Stimulated activated CD8-positive, alpha-beta memory T cell treated with anti-CD3 and anti-CD28 coated beads, Interleukin-12 subunit alpha, Interleukin-12 subunit beta, amount 100 ng/mL, for 24 hours (primary cell): ENCODE measurements around the gene TUBA4B.

Experiments
- DNase-seq: peaks from one replicate; pipeline ENCODE4 v3.0.0-alpha.2; 2020; ENCODE audit errors: extremely low read depth

TUBA4B gene

DNA sequence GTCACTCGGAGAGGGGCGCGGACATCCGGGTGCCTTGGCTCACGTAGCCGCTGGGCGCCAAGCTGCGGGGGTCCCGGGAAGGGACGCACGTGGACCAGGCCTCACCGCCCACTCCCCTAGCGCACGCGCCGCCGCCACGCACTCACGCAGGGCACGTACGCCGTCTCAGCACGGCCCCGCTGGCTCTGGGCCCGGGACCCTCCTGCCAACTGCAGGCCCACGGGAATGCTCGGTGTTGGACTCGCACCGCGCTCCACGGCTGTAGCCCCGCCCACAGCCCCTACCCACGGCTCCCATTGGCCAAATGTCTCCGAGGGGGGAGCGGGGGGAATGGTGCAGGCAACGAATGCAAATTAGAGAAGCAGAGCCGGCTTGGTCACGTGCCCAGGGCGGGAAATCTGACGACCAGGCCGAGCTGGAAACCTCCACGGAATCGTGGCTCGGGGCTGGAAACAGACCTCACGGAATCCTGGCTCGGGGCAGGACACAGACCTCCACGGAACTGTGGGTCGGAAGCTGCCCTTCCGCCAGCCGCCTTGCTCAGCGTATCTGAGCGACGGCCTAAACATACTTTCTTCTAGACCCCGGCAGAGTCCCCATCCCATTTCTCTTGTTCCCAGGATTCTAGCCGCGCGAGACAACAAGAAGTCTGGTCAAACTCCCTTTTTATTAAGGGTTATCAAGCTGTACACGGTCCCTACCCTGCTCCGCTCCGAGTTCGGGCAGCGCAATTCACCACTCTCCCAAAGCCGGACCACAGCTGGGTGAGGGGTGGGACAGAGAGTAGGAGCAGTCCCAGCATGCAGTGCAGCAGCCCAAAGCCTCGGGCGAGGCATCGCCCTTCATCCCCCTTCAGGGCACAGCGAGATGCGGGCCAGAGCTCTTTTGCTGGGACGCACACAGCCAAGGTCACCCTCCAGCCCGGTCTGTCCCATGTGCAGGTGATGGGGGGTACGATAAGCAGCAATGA, 34.0 kb upstream of the TUBA4B start, which contains the start of gene ABCB6:
Gene ABCB6, minus strand, starts transcription at position 227 of the 970 bp plus-strand sequence. CDS start 285 bp downstream, outside the sequence.
- DNase-seq, result peak; percentile 82

GRCh38 chr2:219219784-219220532, 33.1 kb upstream of the TUBA4B start:
- no peak for DNase-seq

DNA sequence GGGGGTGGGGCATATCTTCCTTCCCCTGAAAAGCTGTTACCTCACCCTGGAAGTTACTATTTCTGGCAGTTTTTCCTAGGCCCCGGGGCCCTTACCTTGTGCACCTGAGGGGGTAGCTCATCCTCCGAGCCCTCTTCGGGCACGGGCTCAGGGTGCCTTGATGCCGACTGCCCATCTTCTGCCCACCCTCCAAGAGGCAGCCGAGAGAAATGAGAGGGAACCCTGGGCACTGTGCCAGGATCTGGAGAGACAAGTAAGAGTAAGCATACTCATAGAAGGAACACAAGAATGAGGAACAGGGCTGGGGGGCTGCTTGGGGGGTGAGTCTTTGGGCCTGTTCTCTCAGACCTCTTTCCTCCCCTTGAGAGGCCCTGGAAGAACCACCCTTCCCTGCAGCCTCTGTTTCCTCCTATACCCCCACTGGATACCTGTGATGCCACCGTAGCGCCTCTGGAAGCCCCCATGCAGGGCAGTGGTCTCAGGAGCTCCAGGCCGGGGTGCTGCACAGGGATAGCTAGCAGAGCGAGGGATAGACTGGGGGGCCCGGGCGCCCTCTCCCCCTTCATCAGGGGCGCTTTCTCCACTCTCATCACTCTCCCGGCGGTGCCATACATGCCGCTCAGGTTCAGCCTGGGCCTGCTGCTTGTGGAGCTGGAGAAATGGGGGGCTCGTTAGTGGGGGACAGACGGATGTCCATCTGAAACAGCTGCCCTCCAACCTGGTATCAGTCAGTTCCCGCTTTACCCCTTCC, 32.2 kb upstream of the TUBA4B start:
- no peak for DNase-seq

DNA sequence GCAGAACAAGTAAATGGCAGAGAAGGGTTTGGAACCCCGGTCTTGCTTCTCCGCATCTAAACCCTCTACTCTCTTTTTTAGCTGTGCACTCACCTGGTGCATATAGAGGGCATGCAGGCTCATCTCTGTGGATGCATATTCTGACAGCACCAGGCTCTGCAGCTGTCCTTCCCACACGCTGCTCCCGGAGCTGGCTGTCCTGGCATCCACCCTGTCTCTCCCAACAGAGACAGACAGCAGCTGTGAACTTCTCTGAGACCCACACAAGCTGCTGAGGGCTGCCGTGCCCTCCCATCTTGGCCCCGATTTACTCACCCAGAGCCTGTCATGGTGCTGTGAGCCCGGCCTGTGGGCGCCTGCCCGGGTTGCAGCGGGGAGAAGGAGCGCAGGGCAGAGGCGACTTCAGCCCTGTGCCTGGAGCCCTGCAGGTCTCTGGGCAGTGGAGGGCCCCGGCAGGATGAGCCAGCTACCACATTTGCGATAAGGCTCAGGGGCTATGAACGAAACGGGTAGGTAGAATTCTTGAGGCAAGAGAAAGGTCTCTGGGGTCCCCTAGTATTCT, 31.0 kb upstream of the TUBA4B start:
- DNase-seq, result no peak

DNA sequence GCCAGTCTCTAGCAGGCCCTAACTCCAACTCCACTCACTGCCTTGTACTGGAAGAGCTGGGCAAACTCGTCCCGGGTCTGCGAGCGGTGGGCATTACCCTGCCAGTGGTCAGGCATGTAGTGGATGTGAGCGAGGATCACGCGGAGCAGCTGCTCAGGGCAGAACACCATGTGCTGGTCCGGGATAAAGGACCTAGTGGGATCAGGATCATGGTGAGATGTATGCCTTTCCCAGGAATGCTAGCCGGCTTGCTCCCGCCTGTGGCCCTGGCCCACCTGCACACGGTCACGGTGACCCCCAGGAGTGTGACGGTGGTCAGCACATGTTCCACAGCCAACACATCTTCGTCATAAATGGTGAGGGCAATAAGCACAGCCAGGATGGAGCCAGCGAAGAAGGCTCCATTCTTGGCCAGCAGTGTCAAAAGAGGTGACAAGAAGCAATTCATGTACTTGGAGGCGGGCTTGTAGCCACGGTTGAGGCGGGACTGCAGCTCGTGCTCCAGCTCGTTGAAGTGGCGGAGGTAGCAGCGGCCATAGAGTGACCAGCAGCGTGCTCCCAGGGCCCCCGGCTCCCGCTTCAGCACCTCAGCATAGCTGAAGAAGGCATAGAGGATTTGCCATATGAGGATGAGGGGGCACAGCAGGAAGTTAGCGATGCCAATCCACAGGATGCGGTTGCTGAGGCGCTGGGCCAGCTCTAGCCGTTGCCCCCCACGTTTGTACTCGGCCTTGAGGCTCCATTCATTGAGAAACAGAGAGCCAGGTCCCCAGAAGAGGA, 29.0 kb upstream of the TUBA4B start:
- DNase-seq, result no peak

DNA sequence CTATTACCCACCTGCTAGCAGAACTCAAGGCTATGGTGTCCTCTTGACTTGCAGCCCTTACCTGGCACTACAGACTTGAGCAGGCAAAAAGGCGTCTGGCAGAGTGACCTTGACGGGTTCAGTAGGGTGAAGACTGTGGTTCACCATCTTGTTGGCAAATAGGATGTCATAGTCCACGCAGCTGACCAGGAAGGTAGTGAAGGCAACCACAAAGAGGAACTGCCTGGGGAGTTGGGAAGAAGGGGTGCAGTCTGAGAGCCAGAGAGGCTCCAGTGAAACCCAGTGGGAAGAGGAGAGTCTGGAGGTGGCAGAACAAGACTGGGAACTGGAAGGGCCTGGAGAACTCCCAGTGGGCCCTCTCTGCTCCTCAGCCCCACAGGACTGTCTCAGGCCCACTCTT, 27.7 kb upstream of the TUBA4B start:
- no peak for DNase-seq

- no peak for DNase-seq
These were observed 24.8 kb upstream of the TUBA4B start for GRCh38 chr2:219228041-219228910.

GRCh38 chr2:219228911-219229304, 24.1 kb upstream of the TUBA4B start:
- DNase-seq, result no peak

DNA sequence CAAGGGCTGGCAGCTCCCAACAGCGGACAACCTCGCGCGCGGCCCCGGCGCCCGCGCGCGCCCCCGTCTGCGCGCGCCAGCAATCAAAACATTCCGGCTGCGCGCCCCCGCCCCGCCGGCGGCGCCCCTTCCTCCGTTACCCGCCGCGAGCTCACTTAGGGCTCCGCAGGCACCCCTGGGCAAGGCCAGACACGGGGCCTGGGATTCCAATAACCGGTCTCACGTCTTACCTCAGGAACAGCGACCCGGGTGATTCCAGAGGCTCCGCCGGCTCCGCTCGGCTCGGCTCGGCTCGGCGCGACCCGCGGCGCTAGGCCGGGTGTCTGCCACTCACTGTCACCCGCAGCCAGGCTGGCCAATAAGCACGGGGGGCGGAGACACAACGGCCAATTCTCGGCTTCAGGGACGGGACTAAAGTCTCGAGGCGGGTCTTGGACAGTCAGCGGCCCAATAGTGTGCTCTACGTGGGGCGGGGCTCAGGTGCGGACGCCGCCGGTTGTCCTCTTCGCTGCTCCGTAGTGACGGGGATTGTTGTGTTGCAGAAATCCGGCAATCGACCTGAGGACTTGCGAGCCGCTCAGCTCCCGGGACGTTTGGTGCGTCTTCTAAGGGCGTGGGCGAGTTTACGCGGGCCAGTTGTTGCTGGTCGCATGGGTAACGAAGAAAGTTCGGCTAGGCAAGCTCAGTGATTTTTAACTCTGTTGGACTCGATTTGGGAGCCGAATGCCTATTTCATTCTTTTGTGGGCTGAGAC, 23.6 kb upstream of the TUBA4B start, which contains the start of the genes ANKZF1 and ATG9A:
Gene ANKZF1, plus strand, starts transcription at position 502 of the 754 bp plus-strand sequence. CDS start 452 bp downstream, outside the sequence.
Gene ATG9A, minus strand, starts transcription at position 332 of the 754 bp plus-strand sequence. CDS start 1,612 bp downstream, outside the sequence.
- DNase-seq, result peak; percentile 96

- DNase-seq, result no peak
These were observed 22.9 kb upstream of the TUBA4B start for GRCh38 chr2:219230059-219230540.

DNA sequence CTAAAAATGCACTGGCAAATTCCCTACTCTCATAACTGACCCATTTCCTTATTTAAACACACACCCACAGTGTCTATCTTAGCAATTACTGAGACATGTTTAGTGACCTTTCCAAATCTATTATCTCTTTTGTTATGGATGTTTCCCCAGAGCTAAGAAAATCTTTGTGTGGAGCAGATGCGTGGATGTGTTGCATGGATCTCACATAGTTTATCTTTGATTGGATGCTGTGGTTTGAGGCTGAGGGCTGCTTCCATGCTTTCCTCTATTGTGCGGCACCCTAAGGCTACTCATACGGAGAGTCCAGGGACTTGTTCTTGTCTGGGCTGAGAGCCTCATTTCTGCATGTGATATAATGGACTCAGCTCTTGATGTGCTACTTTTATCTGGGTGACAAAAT, 18.7 kb upstream of the TUBA4B start:
- no peak for DNase-seq

DNA sequence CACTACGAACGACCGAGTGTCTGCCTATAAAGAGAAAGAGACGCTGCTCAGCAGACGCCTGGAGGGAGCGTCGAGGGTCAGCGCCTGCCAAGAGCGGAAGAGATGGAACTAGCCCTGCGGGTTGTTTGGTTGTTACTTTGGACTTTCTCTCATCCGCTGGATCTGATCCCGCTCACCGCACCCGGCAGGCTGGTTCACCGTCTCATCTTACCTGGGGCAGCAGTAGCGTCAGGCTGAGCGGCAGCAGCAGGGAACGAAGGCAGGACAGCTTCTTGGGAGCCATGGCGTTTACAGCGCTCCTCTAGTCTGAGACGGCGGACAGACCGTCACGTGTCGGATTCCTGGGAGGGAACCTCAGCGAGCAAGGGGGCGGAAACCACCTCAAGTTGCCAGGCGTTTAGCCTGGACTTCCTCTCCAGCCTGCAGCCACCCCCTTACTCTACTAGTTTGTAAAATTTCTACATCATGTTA, 9.7 kb upstream of the TUBA4B start:
- DNase-seq, result no peak

DNA sequence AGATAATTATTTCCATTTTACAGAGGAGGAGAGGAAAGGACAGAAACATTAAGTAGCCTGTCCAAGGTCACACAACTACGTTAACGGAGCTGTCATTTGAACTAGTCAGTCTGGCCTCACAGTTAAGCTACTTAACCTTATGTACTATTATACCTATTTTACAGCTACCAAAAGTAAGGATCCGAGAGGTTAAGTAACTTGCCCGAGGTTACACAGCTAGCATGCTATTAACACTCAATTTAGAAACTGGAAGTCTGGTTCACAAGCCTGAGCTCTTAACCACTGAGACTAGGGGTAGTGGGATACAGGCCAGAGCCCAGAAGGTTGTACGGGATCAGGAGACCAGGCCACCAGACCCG, 8.3 kb upstream of the TUBA4B start:
- DNase-seq, result no peak

DNA sequence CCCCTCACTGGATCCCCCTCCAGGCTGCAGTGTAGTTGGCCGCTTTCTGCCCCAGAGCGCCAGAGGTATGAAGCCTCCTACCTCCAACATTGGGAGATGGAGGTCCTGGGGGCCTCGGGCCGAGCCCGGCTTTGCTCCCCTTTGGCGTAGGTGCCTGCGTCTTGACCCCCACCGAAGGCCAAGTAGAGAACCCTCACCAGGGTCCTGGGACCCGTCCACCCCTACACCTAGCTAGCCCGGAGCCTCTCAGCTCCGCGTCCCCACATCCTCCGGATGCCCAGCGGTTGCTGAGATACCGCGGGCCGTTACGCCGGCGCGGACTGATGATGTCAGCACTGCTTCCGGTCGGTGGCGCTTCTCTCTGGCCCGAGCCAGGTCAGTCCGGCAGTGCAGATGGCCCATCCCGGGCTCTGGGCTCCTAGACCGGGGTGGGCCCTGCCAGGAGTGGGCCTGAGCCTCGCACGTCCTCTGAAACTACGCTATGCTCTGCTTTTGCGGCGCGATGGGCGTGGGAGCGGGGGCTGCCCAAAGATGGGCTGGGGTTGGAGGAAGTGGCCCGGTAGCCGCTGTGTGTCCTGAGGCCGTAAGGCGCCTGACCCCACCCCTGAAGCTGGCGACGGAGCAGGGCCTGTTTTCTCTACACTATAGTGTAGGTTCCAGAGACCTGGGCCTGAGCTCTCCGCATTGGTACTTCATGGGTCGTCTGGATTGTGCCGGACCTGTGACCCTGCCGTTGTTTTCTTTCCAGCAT, 7.7 kb upstream of the TUBA4B start, which contains the start of the genes GLB1L and STK16:
Gene GLB1L, minus strand, starts transcription at position 297 of the 751 bp plus-strand sequence. CDS start 1,871 bp downstream, outside the sequence.
Gene STK16, plus strand, starts transcription at position 332 of the 751 bp plus-strand sequence. CDS start 521 bp downstream, outside the sequence.
- DNase-seq, result peak; percentile 73

DNA sequence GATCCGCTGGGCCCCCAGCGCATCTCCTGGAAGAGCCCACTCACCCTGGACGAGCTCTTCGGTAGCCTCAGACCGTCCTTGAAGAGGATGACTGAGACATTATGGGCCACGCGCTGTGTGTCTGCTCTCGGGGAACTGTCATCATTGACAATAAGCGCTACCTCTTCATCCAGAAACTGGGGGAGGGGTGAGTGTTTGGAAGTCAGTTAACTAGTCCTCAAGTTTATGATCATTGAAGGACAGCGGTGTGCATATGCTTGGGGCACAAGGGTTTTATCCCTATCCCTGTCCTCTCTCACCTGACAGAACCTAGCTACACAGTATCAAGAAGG, 7.2 kb upstream of the TUBA4B start:
- no peak for DNase-seq

DNA sequence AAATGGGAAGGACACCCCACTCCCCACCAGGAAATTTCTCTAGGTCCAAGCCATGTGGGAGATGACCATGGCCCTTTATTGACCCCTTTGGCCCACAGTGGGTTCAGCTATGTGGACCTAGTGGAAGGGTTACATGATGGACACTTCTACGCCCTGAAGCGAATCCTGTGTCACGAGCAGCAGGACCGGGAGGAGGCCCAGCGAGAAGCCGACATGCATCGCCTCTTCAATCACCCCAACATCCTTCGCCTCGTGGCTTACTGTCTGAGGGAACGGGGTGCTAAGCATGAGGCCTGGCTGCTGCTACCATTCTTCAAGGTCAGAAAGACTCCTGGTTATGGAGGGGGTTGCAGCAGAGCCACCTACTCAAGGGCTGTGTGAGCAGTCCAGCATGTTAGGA, 6.5 kb upstream of the TUBA4B start:
- DNase-seq, result no peak
